HG03103 (cell line): ENCODE measurements around the gene SLC51B.
A peak's percentile ranks its signal among the peaks of the same experiment; 100 is the strongest.
"Not testable (repeated sequence)": the region's sequence is repeated elsewhere in the genome, so short reads cannot be mapped to it uniquely, and the experiment has no call there.

Experiments
- ATAC-seq: cut with Tn5 transposase; IDR thresholded peaks from one replicate; pipeline ENCODE4 v1.9.1; 2021; ENCODE audit warnings: low read depth; ENCODE audit not compliant: unreplicated experiment

The SLC51B gene

DNA sequence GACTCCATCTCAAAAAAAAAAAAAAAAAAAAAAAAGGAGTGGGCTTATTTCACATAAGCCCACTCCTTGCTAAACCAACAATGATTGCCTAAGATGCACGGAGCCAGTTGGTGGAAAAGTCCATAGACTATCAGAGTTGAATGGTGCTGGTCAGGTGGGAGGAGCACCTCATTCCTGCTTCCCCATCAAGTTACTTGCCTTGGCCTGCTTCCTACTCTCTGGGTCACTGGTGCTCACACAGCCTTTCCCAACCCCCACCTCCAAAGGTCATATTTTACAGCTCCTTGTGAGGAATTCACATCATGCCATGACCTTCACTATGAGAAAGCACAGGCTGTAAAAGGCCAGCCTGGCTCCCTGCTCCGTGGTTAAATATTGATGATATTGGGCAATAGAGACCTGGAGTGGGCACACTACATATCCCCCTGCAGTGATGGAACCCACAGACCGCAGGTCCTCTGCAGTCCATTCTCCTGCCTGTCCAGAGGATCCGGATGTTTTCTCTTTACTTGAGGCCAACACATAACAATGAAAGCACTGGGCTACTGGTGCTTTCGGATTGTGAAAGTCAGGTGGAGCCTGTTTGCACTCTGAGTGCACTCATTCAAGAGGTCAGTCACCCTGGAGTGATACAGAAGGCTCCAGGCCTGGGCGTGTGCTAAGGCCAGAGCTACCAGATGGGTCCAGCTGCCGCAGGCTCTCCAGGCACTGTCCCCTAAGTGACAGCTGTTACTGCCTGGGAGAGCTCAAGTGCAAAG lies at the start of gene SLC51B:
TSS of gene SLC51B (plus strand) at position 664 of the 758 bp plus-strand sequence. CDS start 4,618 bp downstream, outside the sequence.
- no peak for ATAC-seq

DNA sequence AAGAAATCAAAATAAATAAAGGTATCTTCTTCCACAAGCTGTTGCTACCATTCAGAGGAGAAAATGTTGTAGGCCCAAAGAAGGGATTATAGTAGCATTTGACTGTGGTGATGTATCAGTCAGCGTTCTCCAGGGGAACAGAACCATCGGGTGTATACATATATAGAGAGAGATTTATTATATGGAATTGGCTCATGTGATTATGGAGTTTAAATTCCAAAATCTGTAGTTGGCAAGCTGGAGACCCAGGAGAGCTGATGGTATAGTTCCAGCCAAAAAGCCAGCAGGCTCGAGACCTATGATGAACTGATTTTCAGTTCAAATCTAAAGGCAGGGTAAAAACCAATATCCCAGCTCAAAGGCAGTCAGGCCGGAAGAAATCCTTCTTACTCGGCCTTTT lies 48.1 kb upstream of the SLC51B start:
- no peak for ATAC-seq

DNA sequence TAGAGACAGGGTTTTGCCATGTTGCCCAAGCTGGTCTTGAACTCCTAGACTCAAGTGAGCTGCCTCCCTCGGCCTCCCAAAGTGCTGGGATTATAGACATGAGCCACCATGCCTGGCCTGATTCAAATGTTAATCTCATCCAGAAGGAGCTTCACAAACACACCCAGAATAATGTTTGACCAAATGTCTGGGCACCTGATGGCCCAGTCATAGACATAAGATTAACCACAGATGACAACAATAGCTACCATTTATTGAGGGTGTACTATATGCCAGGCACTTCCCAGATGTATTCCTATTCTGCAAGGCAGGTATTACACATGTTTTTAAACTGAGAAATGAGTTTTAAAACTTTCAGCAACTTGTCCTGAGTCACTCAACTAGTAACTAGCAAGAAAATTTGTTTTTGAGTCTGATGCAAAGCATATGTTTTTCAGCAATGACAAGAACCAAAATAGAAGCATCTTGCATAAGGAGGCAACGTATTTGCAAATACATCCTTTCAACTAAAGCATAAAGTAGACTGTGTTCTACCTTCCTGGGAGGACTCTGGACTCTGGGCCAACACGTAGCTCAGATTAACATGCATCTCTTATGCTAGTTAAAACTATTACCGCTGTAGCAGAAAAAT lies 47.3 kb upstream of the SLC51B start:
- no peak for ATAC-seq

DNA sequence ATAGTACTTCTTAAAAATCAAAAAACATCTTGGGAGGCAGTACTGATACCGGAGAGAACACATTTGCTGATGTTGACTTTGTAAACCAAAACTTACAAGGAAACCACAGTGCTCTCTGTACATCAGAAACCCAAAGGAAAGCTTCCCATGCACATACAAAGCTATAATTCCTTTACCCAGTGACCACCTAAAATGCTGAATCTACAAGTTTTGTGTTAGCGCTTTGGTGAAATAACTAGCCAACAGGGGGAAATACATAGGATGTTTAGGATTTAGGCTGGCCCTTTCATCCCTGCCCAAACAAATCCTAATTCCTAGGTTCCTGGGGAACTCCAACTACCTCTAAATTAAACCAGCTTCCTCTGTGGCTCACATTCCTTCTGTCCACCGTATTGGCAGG lies 40.2 kb upstream of the SLC51B start:
- ATAC-seq: no peak

DNA sequence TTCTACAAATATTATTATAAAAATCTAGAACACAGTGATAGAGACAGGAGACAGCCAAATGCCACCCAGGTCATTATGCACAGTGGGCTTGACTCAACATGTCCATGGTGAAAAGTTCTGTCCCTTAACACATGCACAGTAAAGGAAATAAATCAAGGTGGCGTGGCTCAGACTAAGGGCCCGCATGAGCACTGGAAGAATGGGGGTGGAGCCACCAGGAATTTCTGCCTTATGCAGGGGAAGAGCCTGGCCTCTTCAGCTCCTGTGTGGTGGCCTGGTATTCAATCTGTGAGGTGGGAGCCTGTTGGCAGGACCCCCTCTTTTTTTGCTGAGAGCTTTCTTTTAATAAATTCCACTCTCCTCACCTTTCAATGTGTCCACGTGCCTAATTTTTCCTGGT lies 38.3 kb upstream of the SLC51B start:
- ATAC-seq: no peak

DNA sequence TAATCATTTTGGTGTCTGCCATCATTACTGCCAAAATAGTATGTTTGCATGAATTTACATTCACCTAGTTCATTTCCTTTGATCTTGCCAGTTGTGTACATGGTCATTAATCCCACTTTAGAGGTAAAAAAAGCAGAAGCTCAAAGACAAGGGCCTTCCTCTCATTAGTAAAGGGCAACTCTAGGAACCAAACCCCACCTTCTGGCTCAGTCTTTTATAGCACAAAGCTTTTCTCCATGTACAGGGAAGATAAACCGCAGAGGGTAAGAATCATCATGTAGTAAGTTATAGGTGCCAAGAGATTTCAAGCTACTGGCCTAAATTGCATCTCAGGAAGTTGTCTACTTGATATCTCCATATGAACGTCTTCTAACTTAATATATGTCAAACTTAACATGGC lies 36.2 kb upstream of the SLC51B start:
- no peak for ATAC-seq

DNA sequence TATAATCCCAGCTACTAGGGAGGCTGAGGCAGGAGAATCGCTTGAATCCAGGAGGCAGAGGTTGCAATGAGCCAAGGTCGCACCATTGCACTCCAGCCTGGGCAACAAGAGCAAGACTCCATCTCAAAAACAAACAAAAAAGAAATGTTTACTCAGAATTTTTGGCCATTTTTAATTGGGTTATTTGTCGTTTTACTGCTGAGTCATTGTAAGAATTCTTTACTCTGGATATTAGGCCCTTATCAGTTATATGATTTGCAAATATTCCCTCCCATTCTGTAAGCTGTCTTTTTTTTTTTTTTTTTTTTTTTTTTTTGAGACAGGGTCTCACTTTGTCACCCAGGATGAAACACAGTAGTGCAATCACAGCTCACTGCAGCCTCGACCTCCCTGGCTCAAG lies 34.0 kb upstream of the SLC51B start:
- ATAC-seq: not testable (repeated sequence)

DNA sequence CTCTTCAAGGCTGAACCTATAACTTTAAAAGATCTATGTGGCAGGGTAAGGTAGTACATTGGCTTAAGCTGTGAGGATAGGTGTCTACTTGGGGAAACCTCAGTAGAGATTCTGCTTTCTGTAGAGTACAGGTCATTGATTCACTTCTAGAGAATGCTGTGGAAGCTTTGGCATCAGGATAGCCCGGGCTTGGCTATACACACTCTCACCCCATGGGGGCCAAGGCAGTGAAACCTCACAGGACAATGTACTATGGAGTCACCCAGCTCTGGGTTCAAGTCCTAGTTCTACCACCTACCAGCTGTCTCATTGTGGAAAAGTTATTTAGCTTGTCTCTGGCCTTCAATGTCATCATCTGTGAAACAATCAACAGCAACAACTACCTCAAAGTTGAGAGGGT lies 24.8 kb upstream of the SLC51B start:
- no peak for ATAC-seq

DNA sequence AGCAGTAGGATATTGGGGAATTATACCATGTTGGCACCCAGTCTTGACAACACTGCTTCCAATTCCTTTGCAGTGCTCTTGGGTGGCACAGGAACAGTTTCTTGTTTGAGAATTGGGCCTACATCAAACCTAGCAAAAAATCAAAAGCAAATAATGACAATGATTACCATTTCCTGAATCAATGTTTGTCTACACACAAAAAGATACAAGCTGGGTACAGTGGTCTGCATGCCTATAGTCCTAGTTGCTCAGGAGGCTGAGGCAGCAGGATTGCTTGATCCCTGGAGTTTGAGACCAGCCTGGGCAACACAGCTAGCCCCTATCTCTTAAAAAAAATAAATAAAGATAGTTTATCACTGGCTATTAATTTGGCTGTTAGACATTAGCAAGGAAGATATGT lies 23.7 kb upstream of the SLC51B start:
- ATAC-seq: no peak

DNA sequence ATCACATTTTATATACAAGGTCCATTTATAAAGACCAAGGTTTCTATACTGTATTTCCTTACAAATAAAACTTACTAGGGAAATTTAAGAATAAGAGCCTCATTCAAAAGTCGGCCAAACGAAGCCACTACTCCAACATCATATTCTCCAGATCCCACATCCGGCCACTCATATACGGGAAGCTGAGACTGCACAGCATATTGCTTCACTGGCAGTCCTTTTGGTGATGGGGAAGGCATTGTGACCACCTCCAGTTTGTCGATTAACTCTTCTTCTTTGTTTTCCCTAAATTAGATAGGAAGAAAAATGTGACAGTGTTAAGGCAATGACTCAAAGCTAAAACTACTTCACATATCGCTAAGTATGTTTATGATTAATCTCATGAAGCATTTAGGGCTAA lies 18.4 kb upstream of the SLC51B start:
- no peak for ATAC-seq

DNA sequence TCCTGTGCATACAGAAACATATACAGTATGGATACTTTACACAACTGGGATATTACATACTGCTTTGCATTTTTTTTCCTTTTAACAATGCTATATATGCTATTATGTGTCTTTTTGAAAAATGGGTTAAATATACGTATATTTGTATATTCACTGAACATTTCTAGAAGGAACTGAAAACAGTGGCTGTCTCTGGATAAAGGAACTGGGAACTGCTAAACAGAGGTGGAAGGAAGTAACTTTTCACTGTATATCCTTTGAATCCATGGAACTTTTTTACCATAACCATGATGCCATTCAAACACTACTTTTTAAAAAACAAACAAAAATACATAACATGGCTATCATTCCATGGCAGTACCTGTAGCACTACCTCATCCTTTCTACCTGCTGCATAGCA lies 17.6 kb upstream of the SLC51B start:
- no peak for ATAC-seq

DNA sequence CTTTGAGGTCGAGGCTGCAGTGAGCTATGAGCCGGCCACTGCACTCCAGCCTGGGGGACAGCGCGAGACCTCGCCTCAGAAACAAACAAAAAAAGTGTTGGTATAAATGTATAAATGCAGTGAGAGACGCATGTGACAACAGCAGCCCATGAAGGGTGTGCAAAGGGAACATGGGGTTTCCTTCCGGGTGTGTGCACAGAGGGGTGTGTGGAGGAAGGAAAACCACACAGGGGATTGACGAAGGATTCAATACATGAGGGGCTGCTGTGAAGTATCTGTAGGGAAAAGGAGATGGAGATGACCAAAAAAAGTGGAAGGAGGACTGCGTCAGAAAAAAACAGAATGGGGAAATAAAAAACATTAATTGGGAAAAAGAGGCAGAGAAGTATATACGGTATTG lies 16.8 kb upstream of the SLC51B start:
- no peak for ATAC-seq

DNA sequence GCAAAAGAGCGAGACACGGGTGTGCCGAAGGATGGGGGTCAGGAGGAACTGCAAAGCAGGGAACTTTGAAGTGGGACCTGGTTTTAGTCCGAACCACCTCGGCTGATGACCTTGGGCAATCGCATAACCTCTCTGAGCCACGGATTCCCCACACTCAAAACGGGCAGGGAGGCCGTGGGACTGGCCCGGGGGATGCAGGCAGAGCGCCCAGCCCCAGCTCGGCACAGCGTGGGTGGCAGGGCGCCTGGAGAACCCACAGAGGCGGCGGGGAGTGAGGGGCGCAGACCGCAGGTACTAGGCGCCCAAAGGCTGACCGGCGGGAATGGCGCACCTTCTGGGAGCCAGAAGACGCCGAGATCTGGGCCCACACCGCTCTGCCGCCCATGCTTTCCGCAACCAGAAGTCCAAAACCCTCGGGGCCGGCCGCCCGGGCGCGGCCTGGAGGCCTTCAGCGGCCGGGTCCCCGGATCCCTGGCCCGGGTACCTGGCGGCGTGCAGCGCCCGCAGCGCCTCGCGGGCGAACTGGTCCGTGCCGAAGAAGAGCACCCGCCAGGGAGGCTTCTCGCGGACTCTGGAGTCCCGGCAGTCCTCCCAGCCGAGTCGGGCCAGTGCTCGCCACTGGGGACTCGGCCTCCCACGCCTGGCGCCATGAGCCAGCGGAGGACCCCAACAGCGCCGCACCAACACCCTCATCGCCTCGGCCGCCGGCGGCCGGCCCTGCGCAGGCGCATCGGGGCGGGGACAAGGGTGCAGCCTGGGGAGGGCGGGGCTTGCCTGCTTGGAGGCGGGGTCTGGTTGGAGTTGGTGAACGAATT lies 16.1 kb upstream of the SLC51B start, which contains the start of gene MTFMT:
TSS of gene MTFMT (minus strand) at position 719 of the 815 bp plus-strand sequence. CDS start at position 693, 26 bp downstream.
- peak; percentile 80 for ATAC-seq

DNA sequence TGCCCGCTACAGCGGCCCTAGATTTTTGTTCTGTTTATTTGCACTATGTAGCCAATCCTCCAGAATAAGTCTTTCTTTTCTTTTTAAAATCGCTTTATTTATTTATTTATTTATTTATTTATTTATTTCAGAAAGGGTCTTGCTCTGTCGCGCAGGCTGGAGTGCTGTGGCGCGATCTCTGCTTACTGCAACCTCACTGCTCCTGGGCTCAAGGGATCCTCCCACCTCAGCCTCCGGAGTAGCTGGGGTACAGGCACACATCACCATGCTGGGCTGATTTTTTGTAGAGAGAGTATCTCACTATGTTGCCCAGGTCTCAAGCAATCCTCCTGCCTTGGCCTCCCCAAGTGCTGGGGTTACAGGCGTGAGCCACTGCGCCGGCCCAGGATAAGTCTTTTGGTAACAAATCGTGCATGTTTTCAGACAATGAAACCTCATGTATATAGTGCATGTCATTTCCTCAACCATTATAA lies 15.4 kb upstream of the SLC51B start:
- ATAC-seq: no peak

DNA sequence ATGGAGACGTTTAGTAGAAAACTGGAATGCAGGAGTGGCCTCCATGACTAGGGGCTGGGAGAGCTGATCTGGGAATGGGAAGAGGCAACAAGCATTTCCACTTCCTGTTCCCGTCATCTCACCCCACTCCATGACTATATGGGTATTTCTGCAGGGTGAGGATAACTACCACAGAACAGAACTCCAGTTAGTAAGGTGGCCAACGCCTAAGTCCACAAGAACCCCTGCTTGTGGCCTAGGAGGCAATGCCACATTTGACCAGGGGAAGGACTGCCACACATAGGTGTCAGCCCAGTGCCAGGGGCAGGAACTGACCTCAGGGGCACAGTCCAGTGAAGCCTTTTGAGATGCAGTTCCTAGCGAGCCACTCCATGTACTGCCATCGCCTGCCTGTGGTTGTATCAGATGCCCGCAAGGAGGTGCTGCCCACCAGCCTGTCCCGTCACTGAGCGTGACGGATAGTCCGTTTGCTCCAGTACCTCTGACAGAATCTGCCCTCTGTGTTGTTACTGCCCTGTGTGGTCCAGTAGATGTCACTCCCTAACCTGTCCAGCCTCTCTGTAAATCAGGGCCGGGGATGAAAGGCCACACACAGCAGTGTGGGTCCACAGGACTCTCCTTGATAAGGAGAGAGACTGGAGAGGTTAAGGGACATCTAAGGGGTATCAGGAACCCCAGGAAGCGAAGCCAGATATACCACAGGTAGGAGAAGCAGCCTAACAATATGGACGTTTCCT lies 12.2 kb upstream of the SLC51B start:
- ATAC-seq: no peak

DNA sequence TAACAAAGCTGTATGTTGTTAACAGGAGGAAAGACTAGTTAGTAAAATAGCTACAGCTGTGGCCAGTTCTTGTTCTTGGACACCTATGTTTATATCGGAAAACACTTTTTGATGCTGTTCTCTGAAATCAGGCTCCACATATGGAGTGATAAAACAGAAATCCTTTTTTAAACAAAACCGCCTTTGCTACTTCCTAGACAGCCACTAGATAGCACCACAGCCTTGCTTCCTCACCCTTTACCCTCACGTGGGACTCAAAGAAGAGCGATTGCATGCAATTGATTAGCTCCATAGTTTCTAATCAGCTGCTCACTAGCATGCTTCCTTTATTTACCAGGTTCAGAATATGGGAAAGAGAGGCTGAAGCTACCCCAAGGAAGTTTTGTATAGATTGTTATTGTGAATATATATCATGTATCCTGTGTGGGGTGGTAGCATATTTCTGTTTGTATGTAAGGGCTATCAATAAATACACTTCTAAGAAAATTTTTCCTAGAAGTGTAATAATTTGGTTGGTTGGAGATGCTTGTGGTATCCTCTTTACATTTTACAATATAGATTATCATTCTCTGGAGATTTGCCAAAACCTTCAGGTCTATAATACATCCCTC lies 11.4 kb upstream of the SLC51B start:
- no peak for ATAC-seq

DNA sequence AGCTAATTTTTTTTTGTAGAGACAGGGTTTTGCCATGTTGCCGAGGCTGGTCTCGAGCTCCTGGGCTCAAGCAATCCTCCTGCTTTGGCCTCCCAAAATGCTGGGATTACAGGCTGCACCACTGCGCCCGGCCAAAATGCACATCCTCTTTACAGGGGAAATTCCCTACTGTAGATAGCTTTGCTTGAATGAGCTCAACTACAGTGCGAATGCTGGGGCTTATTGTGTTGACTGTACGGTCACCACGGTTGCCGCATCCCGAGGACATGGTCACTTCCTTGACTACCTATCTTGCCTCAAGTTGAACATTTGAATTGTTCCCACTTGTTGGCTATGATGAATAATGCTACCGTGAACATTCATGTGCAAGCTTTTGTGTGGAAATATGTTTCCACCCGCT lies 10.5 kb upstream of the SLC51B start:
- ATAC-seq: no peak

DNA sequence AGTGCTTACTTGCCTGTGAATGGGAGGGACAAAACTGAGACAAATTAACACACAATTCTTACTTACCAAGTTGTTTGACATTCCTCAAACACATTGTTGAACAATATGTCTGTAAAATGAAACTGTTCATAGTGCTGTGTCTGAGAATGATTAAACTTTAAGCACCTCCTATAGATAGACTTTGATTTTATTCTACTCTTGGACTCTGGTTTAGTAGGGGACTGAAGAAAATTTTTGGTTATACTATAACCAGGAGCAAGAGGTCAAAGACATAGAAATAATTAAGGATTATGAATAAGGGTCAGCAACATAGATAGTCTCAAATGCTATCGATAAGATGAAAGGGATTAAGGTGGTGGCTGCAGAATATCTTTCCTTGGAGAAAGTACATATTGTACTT lies 7.9 kb upstream of the SLC51B start:
- no peak for ATAC-seq

DNA sequence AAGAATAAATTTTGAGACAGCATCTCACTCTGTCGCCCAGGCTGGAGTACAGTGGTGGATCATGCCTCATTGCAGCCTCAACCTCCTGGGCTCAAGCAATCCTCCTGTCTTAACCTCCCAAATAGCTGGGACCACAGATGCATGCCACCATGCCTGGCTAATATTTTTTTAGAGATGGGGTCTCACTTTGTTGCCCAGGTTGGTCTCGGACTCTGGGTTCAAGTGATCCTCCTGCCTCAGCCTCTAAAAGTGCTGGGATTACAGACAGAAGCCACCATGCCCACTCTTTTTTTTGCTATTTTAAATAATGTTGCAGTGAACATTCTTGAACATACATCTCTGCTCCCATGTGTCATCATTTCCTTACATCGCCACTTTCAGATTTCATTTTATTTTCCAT lies 6.8 kb upstream of the SLC51B start:
- no peak for ATAC-seq

DNA sequence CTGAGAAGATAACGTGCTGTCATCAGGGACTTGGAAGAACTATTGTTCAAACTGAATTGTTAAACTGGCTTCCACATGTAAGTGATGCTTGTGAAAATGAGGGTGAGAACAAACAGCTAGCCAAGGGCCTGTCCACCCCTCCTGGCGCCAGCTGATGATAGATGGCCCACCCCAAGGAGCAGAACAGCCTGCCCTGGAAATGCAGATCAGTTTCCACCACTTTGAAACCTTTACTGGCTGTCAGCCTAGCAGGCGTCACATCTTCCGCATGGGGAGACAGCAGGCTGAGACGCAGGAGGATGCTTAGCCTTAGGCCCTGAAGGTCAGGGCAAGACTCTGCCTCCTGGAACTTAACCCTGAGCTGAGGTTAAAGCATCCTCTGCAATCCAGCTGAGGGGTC lies 6.4 kb upstream of the SLC51B start:
- no peak for ATAC-seq
